IMR-90 (cell line): Measurements from ENCODE around the gene SORBS1.

Experiments
- FOS ChIP-seq: fragments of 150-350 bp; IDR thresholded peaks from 2 replicates; pipeline ENCODE4 v1.6.1; 2016; ENCODE audit warnings: low read depth, low read length
- POLR2A ChIP-seq: IDR thresholded peaks from 2 replicates; pipeline ENCODE4 v1.6.1; 2012; ENCODE audit warnings: mild to moderate bottlenecking, low read depth, low read length
- TF ChIP-seq, protein P1 (sequence below): fragments of 150-350 bp; IDR thresholded peaks from 2 replicates; pipeline ENCODE4 v1.6.1; 2017; ENCODE audit warnings: mild to moderate bottlenecking, antibody characterized with exemption, low read length, low read depth
- TF ChIP-seq, protein P2 (sequence below): conservative IDR thresholded peaks from 2 replicates; pipeline ENCODE4 v1.5.1; 2012; ENCODE audit warnings: mild to moderate bottlenecking, low read depth, low read length, improper control_type of control experiment

DNA sequence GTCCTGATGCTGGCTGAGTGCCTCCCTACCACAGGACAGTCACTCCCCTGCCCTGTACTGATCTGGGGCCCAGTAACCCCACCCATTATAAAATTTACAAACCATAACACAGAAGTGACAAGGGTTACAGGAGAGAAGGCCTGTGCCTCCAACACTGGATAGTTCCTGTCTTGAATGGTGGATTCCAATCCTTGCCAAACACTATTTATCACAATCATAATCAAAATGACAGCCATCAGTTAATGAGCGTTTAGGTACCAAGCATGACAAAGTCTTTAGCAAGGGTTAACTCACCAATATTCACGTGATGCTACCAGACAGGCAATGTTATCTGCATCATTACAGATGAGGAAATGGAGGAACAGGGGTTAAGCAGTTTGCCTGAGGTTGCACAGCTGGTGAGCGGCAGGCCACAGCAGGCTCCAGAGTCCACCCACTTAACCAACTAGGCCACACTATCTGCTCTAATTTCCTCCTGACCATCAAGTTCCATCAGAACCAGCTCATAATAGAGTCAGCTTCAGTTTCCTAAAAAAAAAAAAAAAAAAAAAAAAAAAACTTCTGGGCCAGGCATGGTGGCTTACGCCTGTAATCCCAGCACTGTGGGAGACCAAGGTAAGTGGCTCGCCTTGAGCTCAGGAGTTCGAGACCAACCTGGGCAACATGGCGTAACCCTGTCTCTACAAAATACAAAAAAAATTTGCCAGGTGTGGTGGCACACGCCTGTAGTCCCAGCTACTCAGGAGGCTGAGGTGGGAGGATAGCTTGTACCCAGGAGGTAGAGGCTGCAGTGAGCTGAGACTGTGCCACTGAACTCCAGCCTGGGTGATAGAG lies 284.6 kb downstream of the SORBS1 start:
- TF ChIP-seq POLR2A (no peak), FOS (no peak)
- TF ChIP-seq, protein P1, sequence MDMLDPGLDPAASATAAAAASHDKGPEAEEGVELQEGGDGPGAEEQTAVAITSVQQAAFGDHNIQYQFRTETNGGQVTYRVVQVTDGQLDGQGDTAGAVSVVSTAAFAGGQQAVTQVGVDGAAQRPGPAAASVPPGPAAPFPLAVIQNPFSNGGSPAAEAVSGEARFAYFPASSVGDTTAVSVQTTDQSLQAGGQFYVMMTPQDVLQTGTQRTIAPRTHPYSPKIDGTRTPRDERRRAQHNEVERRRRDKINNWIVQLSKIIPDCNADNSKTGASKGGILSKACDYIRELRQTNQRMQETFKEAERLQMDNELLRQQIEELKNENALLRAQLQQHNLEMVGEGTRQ, result no peak
- TF ChIP-seq, protein P2, sequence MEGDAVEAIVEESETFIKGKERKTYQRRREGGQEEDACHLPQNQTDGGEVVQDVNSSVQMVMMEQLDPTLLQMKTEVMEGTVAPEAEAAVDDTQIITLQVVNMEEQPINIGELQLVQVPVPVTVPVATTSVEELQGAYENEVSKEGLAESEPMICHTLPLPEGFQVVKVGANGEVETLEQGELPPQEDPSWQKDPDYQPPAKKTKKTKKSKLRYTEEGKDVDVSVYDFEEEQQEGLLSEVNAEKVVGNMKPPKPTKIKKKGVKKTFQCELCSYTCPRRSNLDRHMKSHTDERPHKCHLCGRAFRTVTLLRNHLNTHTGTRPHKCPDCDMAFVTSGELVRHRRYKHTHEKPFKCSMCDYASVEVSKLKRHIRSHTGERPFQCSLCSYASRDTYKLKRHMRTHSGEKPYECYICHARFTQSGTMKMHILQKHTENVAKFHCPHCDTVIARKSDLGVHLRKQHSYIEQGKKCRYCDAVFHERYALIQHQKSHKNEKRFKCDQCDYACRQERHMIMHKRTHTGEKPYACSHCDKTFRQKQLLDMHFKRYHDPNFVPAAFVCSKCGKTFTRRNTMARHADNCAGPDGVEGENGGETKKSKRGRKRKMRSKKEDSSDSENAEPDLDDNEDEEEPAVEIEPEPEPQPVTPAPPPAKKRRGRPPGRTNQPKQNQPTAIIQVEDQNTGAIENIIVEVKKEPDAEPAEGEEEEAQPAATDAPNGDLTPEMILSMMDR, result no peak
